ENCODE measurements around the gene TBC1D21.

TBC1D21 gene

DNA sequence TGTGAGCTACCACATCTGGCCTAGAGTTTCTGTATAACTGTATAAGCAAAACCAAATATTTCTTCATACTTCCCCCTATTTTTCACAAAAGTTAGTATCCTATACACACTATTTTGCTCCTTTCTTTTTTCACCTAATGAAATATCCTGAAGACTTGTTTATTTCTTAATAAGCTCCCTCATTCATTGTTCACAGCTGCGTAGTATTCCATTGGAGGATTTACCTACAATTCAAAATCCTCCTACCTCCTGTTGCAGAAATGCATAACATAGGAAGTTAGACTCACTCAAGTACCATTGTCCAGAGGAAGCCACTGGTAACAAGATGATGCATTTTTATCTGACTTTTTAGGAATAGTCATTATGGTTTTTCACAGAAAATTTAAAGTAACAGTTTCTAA is 29.6 kb upstream of the TBC1D21 start:
- H3K9me3 ChIP-seq (replicated peaks in 1 of 11), result no peaks in the 10 kb centered on the region
- H3K4me2 ChIP-seq, result no peak overlapping the region
- H3K36me3 ChIP-seq, result no peaks in the 10 kb centered on the region
- H3K4me3 ChIP-seq, result no peak overlapping the region
- H4K20me1 ChIP-seq, result peaks cover 0 to 9% (median 0%) of the 10 kb centered on the region in 11 experiments; a peak in 5 of 22 replicates
- no peaks in the 10 kb centered on the region for H3K4me1 ChIP-seq
- no peaks in the 10 kb centered on the region for H3K27me3 ChIP-seq
- no peak overlapping the region for H3K9ac ChIP-seq
- TF ChIP-seq Cebpa-rat (IDR thresholded peaks at IDR 0.05), result no peak
- H3K27ac ChIP-seq, result no peak overlapping the region

DNA sequence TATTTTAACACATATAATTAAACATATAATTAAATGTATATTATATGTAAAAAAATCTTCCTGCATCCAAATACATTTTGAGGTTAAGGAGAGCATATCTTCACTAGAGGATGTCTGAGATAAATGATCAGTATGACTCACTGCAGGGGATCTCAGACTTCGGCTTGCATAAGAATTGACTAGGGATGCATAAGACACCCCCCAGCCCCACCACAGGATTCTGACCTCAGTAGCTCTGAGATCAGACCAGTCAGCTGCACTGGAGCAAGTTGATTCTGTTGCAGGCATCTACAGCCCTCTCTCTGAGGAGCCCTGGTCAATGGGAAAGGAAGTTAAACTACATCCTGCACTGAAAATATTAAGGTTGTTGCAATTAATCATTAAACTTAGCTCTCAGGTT is 29.0 kb upstream of the TBC1D21 start:
- no peaks in the 10 kb centered on the region for H3K27me3 ChIP-seq

DNA sequence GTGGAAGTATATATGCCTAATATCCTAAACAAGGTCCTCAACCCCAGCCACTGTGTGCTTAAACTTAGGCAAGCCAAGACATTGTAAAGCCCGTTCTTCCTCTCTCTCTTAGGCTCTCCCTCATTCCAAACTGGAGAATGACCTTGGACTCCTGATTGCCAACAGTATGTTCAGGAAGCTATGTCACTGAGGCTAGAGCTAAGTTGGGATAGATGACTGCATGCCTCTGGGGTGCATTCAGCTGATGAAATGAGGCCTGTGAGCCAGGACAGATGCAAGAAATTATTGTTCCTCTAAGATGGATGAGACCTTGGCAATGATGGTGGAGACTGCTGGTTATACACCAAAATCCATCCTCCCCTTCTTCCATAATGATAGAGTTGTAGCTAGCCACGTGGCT is 27.9 kb upstream of the TBC1D21 start:
- Histone ChIP-seq H3K4me1 (no peaks in the 10 kb centered on the region), H3K27ac (no peak overlapping the region), H3K9me3 (replicated peaks in 1 of 11) (no peaks in the 10 kb centered on the region), H3K4me3 (no peak overlapping the region), H4K20me1 (peaks cover 0 to 9% (median 0%) of the 10 kb centered on the region in 11 experiments; a peak in 5 of 22 replicates), H3K9ac (no peak overlapping the region), H3K36me3 (no peaks in the 10 kb centered on the region), H3K4me2 (no peak overlapping the region), H3K27me3 (no peaks in the 10 kb centered on the region)
- no peak for TF ChIP-seq Cebpa-rat (IDR thresholded peaks at IDR 0.05)

More for the DNA sequence above, 29.0 kb upstream of the TBC1D21 start:
- Histone ChIP-seq H3K9ac (no peak overlapping the region), H4K20me1 (peaks cover 0 to 9% (median 0%) of the 10 kb centered on the region in 11 experiments; a peak in 5 of 22 replicates), H3K4me3 (no peak overlapping the region), H3K4me2 (no peak overlapping the region), H3K4me1 (no peaks in the 10 kb centered on the region), H3K9me3 (replicated peaks in 1 of 11) (no peaks in the 10 kb centered on the region), H3K36me3 (no peaks in the 10 kb centered on the region), H3K27ac (no peak overlapping the region)
- TF ChIP-seq Cebpa-rat (IDR thresholded peaks at IDR 0.05), result no peak

DNA sequence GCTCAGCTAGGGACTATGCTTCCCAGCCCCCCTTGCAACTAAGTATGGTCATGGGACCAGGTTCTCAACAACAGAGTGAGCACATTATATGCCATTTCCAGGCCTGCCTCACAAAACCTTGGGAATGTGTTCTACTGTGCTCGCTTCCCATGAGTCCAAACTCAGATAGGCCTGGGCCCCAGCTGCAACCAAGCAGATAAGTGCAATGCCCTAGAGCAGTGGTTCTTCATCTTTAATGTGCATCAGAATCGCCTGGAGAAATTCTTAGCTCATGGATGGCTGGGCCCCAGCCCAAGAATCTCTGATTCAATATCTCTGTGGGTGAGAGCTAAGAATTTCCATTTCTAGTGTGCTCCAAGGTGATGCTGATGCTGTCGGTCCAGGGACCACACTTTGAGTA is 27.5 kb upstream of the TBC1D21 start:
- Histone ChIP-seq H3K9me3 (replicated peaks in 1 of 11) (no peaks in the 10 kb centered on the region), H3K27me3 (no peaks in the 10 kb centered on the region), H3K9ac (no peak overlapping the region), H3K4me3 (no peak overlapping the region), H3K4me2 (no peak overlapping the region), H3K4me1 (no peaks in the 10 kb centered on the region), H4K20me1 (peaks cover 0 to 9% (median 0%) of the 10 kb centered on the region in 11 experiments; a peak in 5 of 22 replicates), H3K36me3 (no peaks in the 10 kb centered on the region), H3K27ac (no peak overlapping the region)
- no peak for TF ChIP-seq Cebpa-rat (IDR thresholded peaks at IDR 0.05)

DNA sequence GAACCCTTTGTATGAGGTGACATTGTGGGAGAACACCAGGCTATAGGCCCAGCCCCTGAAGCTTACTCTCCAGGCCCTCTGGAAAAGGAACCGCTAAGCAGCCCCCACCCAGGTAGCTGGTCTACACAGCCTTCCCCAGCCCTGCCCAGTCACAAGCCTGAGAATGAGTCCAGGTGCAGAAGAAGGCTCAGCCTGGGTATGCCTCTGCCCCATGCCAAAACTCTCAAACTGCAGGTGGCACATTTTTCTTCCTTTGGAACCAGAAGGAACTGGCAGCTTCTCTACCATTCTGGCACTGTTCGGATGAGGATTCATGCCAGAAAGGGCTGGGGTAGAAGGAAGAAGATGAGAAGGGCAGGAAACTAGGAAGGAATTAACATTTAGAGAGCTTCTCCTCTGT is 23.7 kb upstream of the TBC1D21 start:
- 0 out of 20 replicates have a peak, but pooled peaks cover 0 to 5% (median 0%) of the 10 kb centered on the region in 10 experiments for H3K4me1 ChIP-seq
- H3K9me3 ChIP-seq (replicated peaks in 1 of 11), result no peaks in the 10 kb centered on the region
- H3K27ac ChIP-seq, result no peak overlapping the region
- TF ChIP-seq Cebpa-rat (IDR thresholded peaks at IDR 0.05), result no peak
- H3K9ac ChIP-seq, result no peak overlapping the region
- no peaks in the 10 kb centered on the region for H3K27me3 ChIP-seq
- no peaks in the 10 kb centered on the region for H3K36me3 ChIP-seq
- no peak overlapping the region for H3K4me2 ChIP-seq
- no peak overlapping the region for H3K4me3 ChIP-seq
- H4K20me1 ChIP-seq, result peaks cover 0 to 31% (median 5%) of the 10 kb centered on the region in 11 experiments; a peak in 9 of 22 replicates

DNA sequence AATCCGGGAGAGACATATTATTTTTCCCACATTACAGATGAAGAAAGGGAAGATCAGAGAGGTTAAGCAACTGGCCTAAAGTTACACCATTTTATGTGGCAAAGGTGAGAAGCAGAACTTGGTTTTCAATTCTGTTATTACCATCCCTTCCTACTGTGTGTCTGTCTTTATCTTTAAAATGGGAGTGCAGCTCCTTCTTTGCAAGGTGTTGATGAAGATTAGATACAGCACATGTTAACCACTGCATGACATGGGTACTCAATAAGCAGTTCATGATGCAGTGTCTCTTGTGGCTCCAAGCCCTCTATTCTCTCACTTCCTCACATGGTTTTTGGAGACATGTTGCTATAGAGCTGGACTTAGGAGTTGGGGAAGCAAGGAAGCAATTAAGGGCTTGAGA is 23.1 kb upstream of the TBC1D21 start:
- Histone ChIP-seq H4K20me1 (peaks cover 0 to 31% (median 5%) of the 10 kb centered on the region in 11 experiments; a peak in 9 of 22 replicates), H3K4me3 (no peak overlapping the region), H3K9ac (no peak overlapping the region), H3K4me2 (no peak overlapping the region), H3K27ac (no peak overlapping the region), H3K36me3 (no peaks in the 10 kb centered on the region), H3K27me3 (no peaks in the 10 kb centered on the region), H3K4me1 (0 out of 20 replicates have a peak, but pooled peaks cover 0 to 5% (median 0%) of the 10 kb centered on the region in 10 experiments), H3K9me3 (replicated peaks in 1 of 11) (no peaks in the 10 kb centered on the region)
- TF ChIP-seq Cebpa-rat (IDR thresholded peaks at IDR 0.05), result no peak

DNA sequence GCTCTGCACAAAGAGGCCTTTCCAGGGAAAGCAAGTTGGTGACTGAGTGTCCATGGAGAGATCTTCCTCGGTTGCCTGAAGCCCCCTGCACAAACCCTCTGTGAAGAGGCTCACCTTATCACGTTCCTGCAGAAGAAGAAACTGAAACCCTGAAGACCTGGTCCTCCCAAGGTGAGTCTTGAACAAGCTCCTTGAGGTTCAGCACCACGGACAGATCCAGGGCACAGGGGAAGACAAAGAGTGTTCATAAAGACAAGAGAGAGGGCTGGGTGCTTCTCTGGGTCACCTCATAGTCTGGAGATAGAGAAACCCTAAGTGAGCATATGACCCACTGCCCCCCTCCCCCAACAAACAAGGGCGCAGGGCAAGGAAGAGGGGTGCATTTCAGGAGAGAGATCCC is 21.7 kb upstream of the TBC1D21 start:
- Histone ChIP-seq H3K27ac (no peak overlapping the region), H3K27me3 (no peaks in the 10 kb centered on the region)
- TF ChIP-seq Cebpa-rat (IDR thresholded peaks at IDR 0.05), result no peak

DNA sequence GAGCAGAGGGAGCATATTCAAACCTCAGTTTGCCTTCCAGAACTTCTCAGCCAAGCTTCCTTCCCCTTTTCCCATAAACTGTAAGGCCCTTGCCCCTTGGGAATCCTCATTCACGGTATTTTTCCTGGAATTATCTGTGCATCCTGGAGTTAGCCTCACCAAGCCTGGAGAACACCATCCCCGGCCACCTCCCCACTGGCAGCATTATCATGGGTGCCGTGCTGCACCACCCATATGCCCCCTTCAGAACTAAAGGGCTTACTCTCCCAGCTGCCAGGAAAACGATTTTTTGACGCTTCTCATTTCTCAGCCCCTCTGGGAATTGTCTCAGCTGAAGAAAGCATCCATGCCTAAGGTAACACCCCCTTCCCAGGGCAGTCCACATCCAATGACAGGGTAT is 20.9 kb upstream of the TBC1D21 start:
- H3K4me1 ChIP-seq, result peaks cover 6 to 21% (median 14%) of the 10 kb centered on the region in 10 experiments; a peak in 18 of 20 replicates
- no peaks in the 10 kb centered on the region for H3K27me3 ChIP-seq
- H3K36me3 ChIP-seq, result no peaks in the 10 kb centered on the region
- H3K9ac ChIP-seq, result no peak overlapping the region
- TF ChIP-seq Cebpa-rat (IDR thresholded peaks at IDR 0.05), result no peak
- H3K4me3 ChIP-seq, result no peak overlapping the region
- 0 out of 22 replicates have a peak overlapping the region, but pooled peaks of 1 of the 11 experiments have one; percentile 5 for H3K4me2 ChIP-seq
- no peaks in the 10 kb centered on the region for H3K9me3 ChIP-seq (replicated peaks in 1 of 11)
- no peak overlapping the region for H3K27ac ChIP-seq
- H4K20me1 ChIP-seq, result peaks cover 0 to 44% (median 5%) of the 10 kb centered on the region in 11 experiments; a peak in 12 of 22 replicates

More for the DNA sequence above, 21.7 kb upstream of the TBC1D21 start:
- Histone ChIP-seq H3K36me3 (no peaks in the 10 kb centered on the region), H3K9ac (no peak overlapping the region), H3K4me1 (peaks cover 2 to 12% (median 6%) of the 10 kb centered on the region in 10 experiments; a peak in 17 of 20 replicates), H3K4me2 (no peak overlapping the region), H3K9me3 (replicated peaks in 1 of 11) (no peaks in the 10 kb centered on the region), H3K4me3 (no peak overlapping the region), H4K20me1 (peaks cover 0 to 42% (median 5%) of the 10 kb centered on the region in 11 experiments; a peak in 12 of 22 replicates)

DNA sequence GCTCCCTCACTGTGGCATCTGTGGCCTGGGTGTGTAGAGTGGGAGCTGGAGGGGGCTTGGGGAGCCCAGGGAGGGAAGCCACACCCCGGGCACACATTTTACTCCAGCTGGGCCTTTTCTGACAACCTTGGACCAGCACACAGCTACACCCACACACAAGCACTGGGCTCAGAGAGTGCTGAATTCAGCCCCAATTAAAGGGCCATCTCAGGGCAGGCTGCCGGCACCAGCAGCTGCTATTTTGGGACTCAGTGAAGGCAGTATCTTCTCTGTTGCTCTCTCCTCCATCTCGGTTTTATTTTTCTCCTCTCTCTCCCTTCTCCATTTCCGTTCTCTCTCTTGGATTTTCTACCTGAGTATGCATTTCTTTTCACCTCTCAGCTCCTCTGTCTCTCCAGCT is 19.1 kb upstream of the TBC1D21 start:
- H3K36me3 ChIP-seq, result no peaks in the 10 kb centered on the region
- no peaks in the 10 kb centered on the region for H3K27me3 ChIP-seq
- H3K27ac ChIP-seq, result no peak overlapping the region
- H3K4me3 ChIP-seq, result no peak overlapping the region
- peaks cover 0 to 34% (median 5%) of the 10 kb centered on the region in 11 experiments; a peak in 12 of 22 replicates for H4K20me1 ChIP-seq
- H3K9me3 ChIP-seq (replicated peaks in 1 of 11), result no peaks in the 10 kb centered on the region
- TF ChIP-seq Cebpa-rat (IDR thresholded peaks at IDR 0.05), result no peak
- H3K9ac ChIP-seq, result no peak overlapping the region
- no peak overlapping the region for H3K4me2 ChIP-seq
- H3K4me1 ChIP-seq, result peaks cover 6 to 28% (median 20%) of the 10 kb centered on the region in 10 experiments; a peak in 18 of 20 replicates
